Mesenchymal stem cell (in vitro differentiated cells and primary cell): ENCODE measurements around the gene INPP5F.

Experiments
- DNase-seq: peaks from one replicate; pipeline ENCODE4 v3.0.0-alpha.2; 2013
- H2AFZ ChIP-seq: one replicate; pipeline ENCODE4 v1.6.1; 2013; ENCODE audit warnings: low read depth, mild to moderate bottlenecking, control low read depth, inconsistent platforms, low read length, moderate library complexity
- H2AK5ac ChIP-seq: 2 replicates; pipeline ENCODE4 v1.6.1; 2013; ENCODE audit warnings: low read length, moderate library complexity, mild to moderate bottlenecking, inconsistent platforms; ENCODE audit not compliant: severe bottlenecking
- H2BK120ac ChIP-seq: one replicate; pipeline ENCODE4 v1.6.1; 2013; ENCODE audit warnings: low read depth, mild to moderate bottlenecking, inconsistent platforms, low read length, moderate library complexity
- H2BK12ac ChIP-seq, 2 experiments: one replicate each; pipeline ENCODE4 v1.6.1; 2013; ENCODE audit warnings: inconsistent platforms in 2 of 2, low read length in 2 of 2, mild to moderate bottlenecking in 2 of 2, moderate library complexity in 2 of 2, control low read depth in 1 of 2
- H2BK15ac ChIP-seq: one replicate; pipeline ENCODE4 v1.6.1; 2013; ENCODE audit warnings: mild to moderate bottlenecking, low read depth, inconsistent platforms; ENCODE audit not compliant: poor library complexity, severe bottlenecking
- H2BK5ac ChIP-seq: 2 replicates; pipeline ENCODE4 v1.6.1; 2013; ENCODE audit warnings: low read depth, mild to moderate bottlenecking, low read length, control low read depth, inconsistent platforms; ENCODE audit not compliant: poor library complexity, severe bottlenecking
- H3K14ac ChIP-seq, 2 experiments: one replicate each; pipeline ENCODE4 v1.6.1; 2013; ENCODE audit warnings: inconsistent platforms in 2 of 2, low read length in 2 of 2, control low read depth in 1 of 2, mild to moderate bottlenecking in 1 of 2, moderate library complexity in 1 of 2
- H3K18ac ChIP-seq, 2 experiments: one replicate each; pipeline ENCODE4 v1.6.1; 2013; ENCODE audit warnings: inconsistent platforms in 2 of 2, low read length in 2 of 2, control low read depth in 1 of 2, low read depth in 1 of 2, mild to moderate bottlenecking in 1 of 2
- H3K23ac ChIP-seq, 2 experiments: one replicate each; pipeline ENCODE4 v1.6.1; 2013; ENCODE audit warnings: inconsistent platforms in 2 of 2, low read length in 2 of 2, mild to moderate bottlenecking in 2 of 2, moderate library complexity in 2 of 2, control low read depth in 1 of 2
- H3K27ac ChIP-seq: 2 replicates; pipeline ENCODE4 v1.5.1; 2013; ENCODE audit warnings: mild to moderate bottlenecking, moderate library complexity, low read length, control low read depth, inconsistent platforms; ENCODE audit not compliant: poor library complexity, severe bottlenecking
- H3K27me3 ChIP-seq, 2 experiments: 2 replicates each; pipeline versions ENCODE4 v1.6.1 to v1.7.0; 2013; ENCODE audit warnings: low read length in 2 of 2, mild to moderate bottlenecking in 2 of 2, moderate library complexity in 2 of 2, control low read depth in 1 of 2, inconsistent platforms in 1 of 2; ENCODE audit not compliant: control insufficient read depth in 1 of 2, insufficient read depth in 1 of 2
- H3K36me3 ChIP-seq, 2 experiments: 2 replicates each; pipeline versions ENCODE4 v1.6.1 to v1.7.0; 2013; ENCODE audit warnings: low read length in 2 of 2, control low read depth in 1 of 2, inconsistent platforms in 1 of 2, low read depth in 1 of 2, mild to moderate bottlenecking in 1 of 2; ENCODE audit not compliant: insufficient read depth in 2 of 2, control insufficient read depth in 1 of 2
- H3K4ac ChIP-seq, 2 experiments: one replicate each; pipeline ENCODE4 v1.6.1; 2013; ENCODE audit warnings: inconsistent platforms in 2 of 2, low read length in 2 of 2, mild to moderate bottlenecking in 2 of 2, moderate library complexity in 2 of 2, control low read depth in 1 of 2, low read depth in 1 of 2
- H3K4me1 ChIP-seq: 2 replicates; pipeline ENCODE4 v1.6.1; 2013; ENCODE audit warnings: low read depth, low read length, control low read depth; ENCODE audit not compliant: control insufficient read depth, insufficient read depth
- H3K4me2 ChIP-seq: 2 replicates; pipeline ENCODE4 v1.6.1; 2013; ENCODE audit warnings: low read length, mild to moderate bottlenecking, inconsistent platforms; ENCODE audit not compliant: poor library complexity, severe bottlenecking
- H3K4me3 ChIP-seq, 2 experiments: 2 replicates each; pipeline versions ENCODE4 v1.5.1 to v1.7.0; 2013; ENCODE audit warnings: low read length in 2 of 2, mild to moderate bottlenecking in 2 of 2, control low read depth in 1 of 2, low read depth in 1 of 2; ENCODE audit not compliant: insufficient read depth in 1 of 2
- H3K79me1 ChIP-seq: replicated peaks from 2 replicates; pipeline ENCODE4 v1.6.1; 2013; ENCODE audit warnings: mild to moderate bottlenecking, control low read depth, low read length, inconsistent platforms; ENCODE audit not compliant: poor library complexity, severe bottlenecking
- H3K9ac ChIP-seq: 2 replicates; pipeline ENCODE4 v1.7.0; 2013; ENCODE audit warnings: mild to moderate bottlenecking, low read length, moderate library complexity
- H3K9me3 ChIP-seq: 2 replicates; pipeline ENCODE4 v1.7.0; 2013; ENCODE audit warnings: mild to moderate bottlenecking, low read length; ENCODE audit not compliant: control insufficient read depth
- H4K8ac ChIP-seq: one replicate; pipeline ENCODE4 v1.6.1; 2013; ENCODE audit warnings: inconsistent platforms, mild to moderate bottlenecking, low read length, moderate library complexity
- H4K91ac ChIP-seq: one replicate; pipeline ENCODE4 v1.6.1; 2013; ENCODE audit warnings: mild to moderate bottlenecking, low read length, inconsistent platforms
- WGBS: methylation state at CpG from one replicate; pipeline ENCODE4 v1.1.7; 2013; ENCODE audit warnings: mixed read lengths; 5-methylcytosine and 5-hydroxymethylcytosine counted together

INPP5F gene

DNA sequence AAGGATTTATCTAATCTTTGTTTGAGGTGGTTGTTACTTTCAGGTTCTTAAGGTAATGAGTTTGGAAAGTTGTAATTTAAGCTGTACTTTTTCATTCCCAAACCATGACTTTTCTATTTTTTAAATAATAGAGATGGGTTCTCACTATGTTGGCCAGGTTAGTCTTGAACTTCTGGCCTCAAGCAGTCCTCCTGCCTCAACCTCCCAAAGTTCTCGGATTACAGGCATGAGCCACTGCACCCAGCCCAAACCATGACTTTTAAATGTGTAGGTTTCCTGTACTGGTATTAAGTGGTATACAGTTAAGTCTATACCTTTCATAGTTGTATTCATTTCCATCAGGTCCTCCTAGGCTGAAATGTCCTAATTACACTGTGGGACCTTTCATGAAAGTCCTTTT, 10.4 kb downstream of the INPP5F start:
- no peaks in the 10 kb centered on the region for H3K27me3 ChIP-seq
- H3K36me3 ChIP-seq, result no peaks in the 10 kb centered on the region
- H3K4me2 ChIP-seq, result no peak overlapping the region
- no peak overlapping the region for H2AK5ac ChIP-seq
- no peak for DNase-seq
- no peak overlapping the region for H2BK120ac ChIP-seq
- no peaks in the 10 kb centered on the region for H3K9me3 ChIP-seq
- H3K9ac ChIP-seq, result no peak overlapping the region
- peaks cover 2% of the 10 kb centered on the region for H3K4me1 ChIP-seq
- peaks cover 12% of the 10 kb centered on the region for H3K79me1 ChIP-seq
- no peak overlapping the region for H3K27ac ChIP-seq
- H4K91ac ChIP-seq, result no peak overlapping the region
- H4K8ac ChIP-seq, result no peak overlapping the region
- no peak overlapping the region for H3K14ac ChIP-seq
- no peak overlapping the region for H2BK15ac ChIP-seq
- H2AFZ ChIP-seq, result no peak overlapping the region
- no peak overlapping the region for H3K18ac ChIP-seq
- no peak overlapping the region for H3K4me3 ChIP-seq
- no peak overlapping the region for H2BK5ac ChIP-seq
- H3K4ac ChIP-seq, result no peak overlapping the region
- no peak overlapping the region for H2BK12ac ChIP-seq
- no peak overlapping the region for H3K23ac ChIP-seq
- WGBS, result 100% methylated on average over 1 of the region's 1 CpG

DNA sequence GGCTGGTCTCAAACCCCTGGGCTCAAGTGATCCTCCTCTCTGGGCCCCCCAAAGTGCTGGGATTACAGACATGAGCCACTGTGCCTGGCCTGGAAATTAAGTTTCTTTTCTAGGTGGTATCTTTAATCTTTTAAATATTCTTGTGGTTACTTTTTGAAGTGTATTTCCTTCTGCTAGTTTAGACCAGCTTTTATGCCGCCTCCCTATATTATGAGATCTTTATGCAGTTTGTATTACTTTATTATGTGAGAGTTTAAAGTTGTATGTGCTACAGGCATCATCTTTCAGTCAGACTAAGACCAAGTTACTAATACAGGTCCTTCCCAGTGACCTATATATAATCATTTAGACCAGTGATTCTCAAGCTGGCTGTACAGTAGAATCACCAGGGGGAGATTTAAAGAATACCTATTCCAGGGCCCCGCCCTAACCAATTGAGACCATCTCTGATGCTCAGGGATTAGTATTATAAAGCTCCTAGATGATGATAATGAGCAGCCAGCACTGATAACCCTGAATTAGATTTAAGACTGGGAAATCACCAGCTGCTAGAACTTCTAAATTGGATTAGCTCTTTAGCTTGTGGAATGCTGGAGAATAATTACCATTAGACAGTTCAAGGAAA, 11.3 kb downstream of the INPP5F start:
- H3K4ac ChIP-seq, result no peak overlapping the region
- H3K4me2 ChIP-seq, result no peak overlapping the region
- H3K36me3 ChIP-seq, result no peaks in the 10 kb centered on the region
- no peak overlapping the region for H3K18ac ChIP-seq
- no peak for DNase-seq
- H3K9me3 ChIP-seq, result no peaks in the 10 kb centered on the region
- H2AK5ac ChIP-seq, result peak overlapping the region; percentile 6
- no peak overlapping the region for H2BK120ac ChIP-seq
- H3K9ac ChIP-seq, result peak overlapping the region; percentile 68
- no peak overlapping the region for H2BK12ac ChIP-seq
- H2BK15ac ChIP-seq, result no peak overlapping the region
- H4K8ac ChIP-seq, result no peak overlapping the region
- no peak overlapping the region for H3K23ac ChIP-seq
- H3K79me1 ChIP-seq, result peaks cover 15% of the 10 kb centered on the region
- no peak overlapping the region for H2BK5ac ChIP-seq
- no peak overlapping the region for H3K27ac ChIP-seq
- 83% methylated on average over 1 of the region's 2 CpGs for WGBS
- no peak overlapping the region for H3K4me3 ChIP-seq
- H2AFZ ChIP-seq, result no peak overlapping the region
- no peak overlapping the region for H4K91ac ChIP-seq
- no peaks in the 10 kb centered on the region for H3K27me3 ChIP-seq
- H3K14ac ChIP-seq, result no peak overlapping the region
- peaks cover 2% of the 10 kb centered on the region for H3K4me1 ChIP-seq

GRCh38 chr10:119737823-119738222, 12.0 kb downstream of the INPP5F start:
- Histone ChIP-seq H3K14ac (no peak overlapping the region), H3K4me3 (no peak overlapping the region), H3K4me2 (no peak overlapping the region), H3K79me1 (peaks cover 18% of the 10 kb centered on the region), H2BK5ac (no peak overlapping the region), H4K8ac (no peak overlapping the region), H3K27ac (peak overlapping the region; percentile 12), H2AK5ac (no peak overlapping the region), H3K9me3 (no peaks in the 10 kb centered on the region), H3K23ac (no peak overlapping the region), H3K9ac (peak overlapping the region; percentile 68), H2BK15ac (no peak overlapping the region), H3K36me3 (no peaks in the 10 kb centered on the region), H3K18ac (no peak overlapping the region), H3K4me1 (peaks cover 2% of the 10 kb centered on the region), H2BK12ac (no peak overlapping the region), H2BK120ac (no peak overlapping the region), H4K91ac (no peak overlapping the region), H3K27me3 (no peaks in the 10 kb centered on the region), H2AFZ (no peak overlapping the region), H3K4ac (no peak overlapping the region)
- no CpG with 5 or more reads among the region's 1 CpG for WGBS
- peak; percentile 84 for DNase-seq

GRCh38 chr10:119738962-119739361, 13.1 kb downstream of the INPP5F start:
- H2BK15ac ChIP-seq, result no peak overlapping the region
- no peak overlapping the region for H2AFZ ChIP-seq
- H4K8ac ChIP-seq, result no peak overlapping the region
- no peak overlapping the region for H3K14ac ChIP-seq
- 94% methylated on average over 1 of the region's 1 CpG for WGBS
- H3K9me3 ChIP-seq, result no peaks in the 10 kb centered on the region
- peaks cover 15% of the 10 kb centered on the region for H3K79me1 ChIP-seq
- H3K23ac ChIP-seq, result no peak overlapping the region
- no peak overlapping the region for H3K4me3 ChIP-seq
- H3K18ac ChIP-seq, result no peak overlapping the region
- no peak overlapping the region for H3K4me2 ChIP-seq
- H3K4ac ChIP-seq, result no peak overlapping the region
- no peak overlapping the region for H2AK5ac ChIP-seq
- no peak overlapping the region for H3K27ac ChIP-seq
- no peaks in the 10 kb centered on the region for H3K36me3 ChIP-seq
- H3K4me1 ChIP-seq, result peaks cover 1% of the 10 kb centered on the region
- no peak overlapping the region for H4K91ac ChIP-seq
- H2BK5ac ChIP-seq, result no peak overlapping the region
- no peak for DNase-seq
- H3K27me3 ChIP-seq, result no peaks in the 10 kb centered on the region
- H2BK120ac ChIP-seq, result no peak overlapping the region
- H3K9ac ChIP-seq, result no peak overlapping the region
- H2BK12ac ChIP-seq, result no peak overlapping the region
